Epithelial cell of esophagus (primary cell): Measurements from ENCODE around the gene MMP1.

Experiments
- DNase-seq: peaks from one replicate; pipeline ENCODE4 v3.0.0; 2010; ENCODE audit warnings: low read depth
- H3K4me3 ChIP-seq: 2 replicates; pipeline ENCODE4 v1.5.1; 2011; ENCODE audit warnings: mild to moderate bottlenecking, low read length, control low read depth
- TF ChIP-seq, protein P1 (sequence below): IDR thresholded peaks from 2 replicates; pipeline ENCODE4 v1.5.1; 2011; ENCODE audit warnings: low read depth, mild to moderate bottlenecking, low read length, control low read depth, inconsistent platforms; ENCODE audit not compliant: insufficient read depth; ENCODE audit errors: missing control alignments

MMP1 gene

DNA sequence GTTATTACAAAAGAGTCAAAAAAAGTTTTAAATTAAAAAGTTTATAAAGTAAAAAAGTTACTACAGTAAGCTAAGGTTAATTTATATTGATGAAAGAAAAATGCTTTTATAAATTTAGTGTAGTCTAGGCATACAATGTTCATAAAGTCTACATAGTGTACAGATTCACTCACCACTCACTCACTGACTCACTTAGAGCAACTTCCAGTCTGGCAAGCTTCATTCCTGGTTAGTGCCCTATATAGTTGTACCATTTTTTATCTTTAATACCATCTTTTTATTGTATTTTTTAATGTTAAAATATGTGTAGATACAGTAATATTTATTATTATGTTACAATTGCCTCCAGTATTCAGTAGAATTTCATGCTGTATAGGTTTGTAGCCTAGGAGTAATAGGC is 14.9 kb downstream of the MMP1 start:
- TF ChIP-seq, protein P1, sequence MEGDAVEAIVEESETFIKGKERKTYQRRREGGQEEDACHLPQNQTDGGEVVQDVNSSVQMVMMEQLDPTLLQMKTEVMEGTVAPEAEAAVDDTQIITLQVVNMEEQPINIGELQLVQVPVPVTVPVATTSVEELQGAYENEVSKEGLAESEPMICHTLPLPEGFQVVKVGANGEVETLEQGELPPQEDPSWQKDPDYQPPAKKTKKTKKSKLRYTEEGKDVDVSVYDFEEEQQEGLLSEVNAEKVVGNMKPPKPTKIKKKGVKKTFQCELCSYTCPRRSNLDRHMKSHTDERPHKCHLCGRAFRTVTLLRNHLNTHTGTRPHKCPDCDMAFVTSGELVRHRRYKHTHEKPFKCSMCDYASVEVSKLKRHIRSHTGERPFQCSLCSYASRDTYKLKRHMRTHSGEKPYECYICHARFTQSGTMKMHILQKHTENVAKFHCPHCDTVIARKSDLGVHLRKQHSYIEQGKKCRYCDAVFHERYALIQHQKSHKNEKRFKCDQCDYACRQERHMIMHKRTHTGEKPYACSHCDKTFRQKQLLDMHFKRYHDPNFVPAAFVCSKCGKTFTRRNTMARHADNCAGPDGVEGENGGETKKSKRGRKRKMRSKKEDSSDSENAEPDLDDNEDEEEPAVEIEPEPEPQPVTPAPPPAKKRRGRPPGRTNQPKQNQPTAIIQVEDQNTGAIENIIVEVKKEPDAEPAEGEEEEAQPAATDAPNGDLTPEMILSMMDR: no peak
- DNase-seq: peak; percentile 75
- H3K4me3 ChIP-seq: no peak overlapping the region

DNA sequence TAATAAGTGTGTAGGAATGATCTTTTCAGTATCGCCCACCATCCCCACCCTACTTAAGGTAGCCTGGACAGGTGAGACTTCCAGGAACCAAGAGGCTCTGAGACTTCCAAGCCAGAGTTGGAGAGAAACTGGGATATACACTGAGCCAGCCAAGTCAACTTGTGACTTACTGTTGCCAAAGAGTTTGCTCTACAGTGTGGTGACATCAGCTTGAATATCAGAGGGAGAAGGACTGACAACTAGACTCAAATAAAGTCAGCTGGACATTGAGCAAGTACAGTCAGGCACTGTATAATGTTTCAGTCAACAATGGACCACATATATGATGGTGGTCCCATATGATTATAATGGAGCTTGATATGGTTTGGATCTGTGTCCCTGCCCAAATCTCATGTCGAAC is 16.3 kb downstream of the MMP1 start:
- DNase-seq: peak; percentile 25
- no peak overlapping the region for H3K4me3 ChIP-seq
- TF ChIP-seq, protein P1: no peak

DNA sequence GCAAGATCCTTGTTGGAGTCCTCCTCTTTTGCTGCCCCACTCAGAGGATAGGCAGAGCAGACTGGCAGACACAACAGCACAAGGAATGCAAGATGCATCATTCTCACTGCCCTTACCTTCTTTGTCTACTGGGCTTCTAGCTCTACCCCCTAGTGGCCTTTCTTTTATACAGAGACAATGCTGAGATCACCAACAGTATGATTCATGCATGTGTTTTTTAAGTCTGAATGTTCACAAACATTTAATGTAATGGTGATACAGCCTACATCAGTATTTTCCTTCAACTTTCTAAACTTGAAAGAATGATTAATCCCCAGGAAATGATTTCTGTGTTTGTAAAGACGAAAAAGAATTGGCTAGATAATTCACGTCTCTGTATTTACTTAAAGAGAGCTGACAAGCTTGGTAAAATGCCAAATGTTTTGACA is 17.5 kb downstream of the MMP1 start, which contains the start of gene MMP10:
Gene MMP10 (minus strand): TSS at position 138 of the 428 bp plus-strand sequence. CDS start 37 bp downstream, at position 101.
- TF ChIP-seq, protein P1: peak; percentile 62
- no peak within 1 kb of the TSS for H3K4me3 ChIP-seq
- DNase-seq: peak; percentile 91

DNA sequence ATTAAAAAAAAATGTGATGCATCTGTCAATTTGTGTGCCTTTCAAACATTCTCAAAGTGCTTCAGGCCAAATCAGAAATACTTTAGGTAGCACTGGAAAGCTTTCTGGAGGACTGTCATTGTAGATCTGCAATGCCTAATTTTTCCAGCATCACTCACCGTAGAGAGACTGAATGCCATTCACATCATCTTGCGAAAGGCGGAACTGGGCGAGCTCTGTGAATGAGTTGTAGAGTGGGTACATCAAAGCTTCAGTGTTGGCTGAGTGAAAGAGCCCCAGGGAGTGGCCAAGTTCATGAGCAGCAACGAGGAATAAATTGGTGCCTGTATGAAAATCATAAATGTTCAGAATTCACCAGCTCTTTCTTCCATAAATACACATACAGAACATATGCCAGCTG is 21.5 kb downstream of the MMP1 start:
- peak; percentile 94 for DNase-seq
- TF ChIP-seq, protein P1: no peak

DNA sequence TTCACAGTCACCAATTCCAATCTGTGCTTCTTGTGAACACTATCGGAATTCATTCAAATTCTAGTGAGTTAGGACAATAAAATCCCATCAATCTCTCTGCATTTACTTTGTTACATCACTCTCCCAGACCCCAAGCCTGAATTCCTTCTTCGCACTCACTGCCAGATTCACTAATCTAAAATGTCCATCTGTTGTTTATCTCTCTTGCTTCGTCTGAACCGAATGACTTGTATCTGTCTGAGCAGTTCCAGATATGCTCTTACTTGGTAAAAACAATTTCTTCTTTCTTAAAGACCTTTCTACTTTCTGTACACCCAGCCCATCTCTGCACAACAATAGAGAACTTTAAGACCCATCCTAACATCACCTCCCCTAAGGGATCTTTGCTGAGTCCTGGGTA is 24.6 kb downstream of the MMP1 start:
- H3K4me3 ChIP-seq: no peak overlapping the region
- no peak for DNase-seq
- TF ChIP-seq, protein P1: no peak

More for the DNA sequence above, 21.5 kb downstream of the MMP1 start:
- no peak overlapping the region for H3K4me3 ChIP-seq

DNA sequence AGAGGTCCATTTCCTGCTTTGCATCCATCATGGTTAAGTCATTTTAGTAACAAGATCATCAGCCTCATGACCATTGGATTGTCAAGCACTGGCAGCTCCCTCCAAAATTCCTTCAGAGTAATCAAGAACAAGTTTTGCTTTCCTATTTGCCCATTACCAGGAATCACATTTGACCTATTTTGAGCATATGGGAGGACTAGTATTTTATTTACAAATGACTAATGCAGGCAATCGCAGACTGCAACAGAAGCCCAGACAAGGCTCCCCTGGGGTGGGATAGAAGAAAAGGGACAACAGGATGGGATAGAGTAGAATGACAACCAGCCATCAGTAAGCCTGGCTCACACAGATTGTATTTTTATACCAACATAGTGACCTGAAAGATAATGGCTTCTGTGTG is 26.6 kb downstream of the MMP1 start:
- TF ChIP-seq, protein P1: no peak
- H3K4me3 ChIP-seq: no peak overlapping the region
- no peak for DNase-seq

DNA sequence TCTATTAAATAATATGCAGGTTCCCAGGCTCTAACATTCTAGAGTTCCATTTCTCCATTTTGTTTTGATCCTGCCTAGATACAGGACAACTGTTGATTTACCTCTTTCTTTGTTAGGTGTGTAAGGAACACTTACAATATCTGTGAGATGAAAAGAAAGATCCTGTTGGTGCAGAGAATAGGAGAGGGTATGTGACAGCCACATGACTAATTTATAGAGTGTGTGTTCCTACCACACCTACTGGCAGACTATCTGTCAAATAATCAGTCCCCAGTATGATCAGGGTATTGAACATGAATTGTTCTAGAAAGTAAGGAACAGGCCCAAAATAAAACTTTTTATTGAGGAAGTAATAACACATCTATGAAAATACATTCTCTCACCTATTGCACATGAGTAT is 27.8 kb downstream of the MMP1 start:
- TF ChIP-seq, protein P1: no peak
- DNase-seq: no peak
- H3K4me3 ChIP-seq: no peak overlapping the region
